ENCODE measurements around the gene ARHGAP26.

DNA sequence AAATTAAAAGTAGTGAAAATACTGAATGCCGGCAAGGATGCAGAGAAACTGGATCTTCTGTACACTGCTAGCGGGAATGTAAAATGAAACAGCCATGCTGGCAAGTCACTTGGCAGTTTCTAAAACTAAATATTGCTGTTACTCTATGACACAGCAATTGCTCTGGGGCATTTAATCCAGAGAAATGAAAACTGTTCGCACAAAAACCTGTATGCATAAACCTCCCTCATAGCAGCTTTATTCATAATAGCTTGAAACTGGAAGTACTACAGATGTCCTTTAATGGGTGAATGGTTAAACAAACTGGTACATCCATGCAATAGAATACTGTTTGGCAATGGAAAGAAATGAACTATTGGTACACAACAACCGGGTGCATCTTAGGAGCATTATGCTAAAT lies 167.2 kb downstream of the ARHGAP26 start:
- TF ChIP-seq, protein P1, sequence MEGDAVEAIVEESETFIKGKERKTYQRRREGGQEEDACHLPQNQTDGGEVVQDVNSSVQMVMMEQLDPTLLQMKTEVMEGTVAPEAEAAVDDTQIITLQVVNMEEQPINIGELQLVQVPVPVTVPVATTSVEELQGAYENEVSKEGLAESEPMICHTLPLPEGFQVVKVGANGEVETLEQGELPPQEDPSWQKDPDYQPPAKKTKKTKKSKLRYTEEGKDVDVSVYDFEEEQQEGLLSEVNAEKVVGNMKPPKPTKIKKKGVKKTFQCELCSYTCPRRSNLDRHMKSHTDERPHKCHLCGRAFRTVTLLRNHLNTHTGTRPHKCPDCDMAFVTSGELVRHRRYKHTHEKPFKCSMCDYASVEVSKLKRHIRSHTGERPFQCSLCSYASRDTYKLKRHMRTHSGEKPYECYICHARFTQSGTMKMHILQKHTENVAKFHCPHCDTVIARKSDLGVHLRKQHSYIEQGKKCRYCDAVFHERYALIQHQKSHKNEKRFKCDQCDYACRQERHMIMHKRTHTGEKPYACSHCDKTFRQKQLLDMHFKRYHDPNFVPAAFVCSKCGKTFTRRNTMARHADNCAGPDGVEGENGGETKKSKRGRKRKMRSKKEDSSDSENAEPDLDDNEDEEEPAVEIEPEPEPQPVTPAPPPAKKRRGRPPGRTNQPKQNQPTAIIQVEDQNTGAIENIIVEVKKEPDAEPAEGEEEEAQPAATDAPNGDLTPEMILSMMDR (IDR thresholded peaks at IDR 0.05) = no peak
- TF ChIP-seq POLR2A (IDR thresholded peaks at IDR 0.05) = no peak
